DND-41 (cell line): ENCODE measurements around the gene APOBR.

ENCODE experiments used
- CTCF ChIP-seq: IDR thresholded peaks from 2 replicates; pipeline ENCODE4 v1.5.1; 2012; ENCODE audit warnings: borderline replicate concordance, low read length, moderate library complexity, mild to moderate bottlenecking; ENCODE audit not compliant: poor library complexity, severe bottlenecking; ENCODE audit errors: extremely low read depth
- EZH2 ChIP-seq: IDR thresholded peaks from 3 replicates; pipeline ENCODE4 v1.6.1; 2012; ENCODE audit warnings: borderline replicate concordance, low read depth, mild to moderate bottlenecking, moderate library complexity, low read length, inconsistent platforms; ENCODE audit not compliant: severe bottlenecking

DNA sequence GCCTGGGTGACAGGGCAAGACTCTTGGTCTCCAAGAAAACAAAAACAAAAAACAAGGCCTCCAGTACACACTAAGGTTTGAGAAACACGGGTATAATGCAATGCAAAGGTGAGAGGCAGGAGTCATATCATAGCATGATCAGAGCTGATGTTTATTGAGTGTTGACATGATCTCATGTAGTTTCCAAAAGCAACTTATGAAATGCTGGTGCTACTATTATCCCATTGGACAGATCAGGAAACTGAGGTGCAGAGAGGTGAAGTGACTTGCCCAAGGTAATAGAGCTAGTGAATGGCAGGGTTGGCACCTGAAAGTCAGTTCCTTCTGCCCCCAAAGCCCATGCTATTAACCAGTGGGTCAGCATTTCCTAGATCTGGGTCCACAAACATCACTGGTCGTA is 19.2 kb upstream of the APOBR start:
- TF ChIP-seq EZH2: no peak
- no peak for TF ChIP-seq CTCF
